IMR-90 (cell line): ENCODE measurements around the gene ZMYND10.

Experiments used
- BHLHE40 ChIP-seq: fragments of 150-350 bp; IDR thresholded peaks from 2 replicates; pipeline ENCODE4 v1.6.1; 2016; ENCODE audit warnings: mild to moderate bottlenecking, low read depth, low read length
- CEBPB ChIP-seq: IDR thresholded peaks from 2 replicates; pipeline ENCODE4 v1.6.1; 2012; ENCODE audit warnings: low read depth, low read length, improper control_type of control experiment
- CHD1 ChIP-seq: IDR thresholded peaks from 2 replicates; pipeline ENCODE4 v1.6.1; 2012; ENCODE audit warnings: low read depth, low read length, improper control_type of control experiment
- CTCF ChIP-seq: conservative IDR thresholded peaks from 2 replicates; pipeline ENCODE4 v1.5.1; 2012; ENCODE audit warnings: mild to moderate bottlenecking, low read depth, low read length, improper control_type of control experiment
- MAFK ChIP-seq: IDR thresholded peaks from 2 replicates; pipeline ENCODE4 v1.6.1; 2012; ENCODE audit warnings: low read depth, low read length, improper control_type of control experiment
- MAZ ChIP-seq: IDR thresholded peaks from 2 replicates; pipeline ENCODE4 v1.6.1; 2012; ENCODE audit warnings: low read depth, mild to moderate bottlenecking, low read length, improper control_type of control experiment, moderate library complexity, borderline replicate concordance
- POLR2A ChIP-seq: IDR thresholded peaks from 2 replicates; pipeline ENCODE4 v1.6.1; 2012; ENCODE audit warnings: mild to moderate bottlenecking, low read depth, low read length
- RAD21 ChIP-seq: IDR thresholded peaks from 2 replicates; pipeline ENCODE4 v1.6.1; 2012; ENCODE audit warnings: low read length, improper control_type of control experiment
- RCOR1 ChIP-seq: IDR thresholded peaks from 2 replicates; pipeline ENCODE4 v1.6.1; 2012; ENCODE audit warnings: mild to moderate bottlenecking, low read length, improper control_type of control experiment; ENCODE audit not compliant: insufficient replicate concordance
- RFX5 ChIP-seq: IDR thresholded peaks from 2 replicates; pipeline ENCODE4 v1.8.0; 2012; ENCODE audit warnings: low read depth, mild to moderate bottlenecking, low read length, moderate library complexity
- SMC3 ChIP-seq: fragments of 150-350 bp; IDR thresholded peaks from 2 replicates; pipeline ENCODE4 v1.6.1; 2016; ENCODE audit warnings: low read depth, mild to moderate bottlenecking, antibody characterized with exemption, low read length, moderate library complexity
- USF2 ChIP-seq: fragments of 150-350 bp; IDR thresholded peaks from 2 replicates; pipeline ENCODE4 v1.6.1; 2017; ENCODE audit warnings: mild to moderate bottlenecking, antibody characterized with exemption, low read length, low read depth

GRCh38 chr3:50296721-50297383 lies 48.7 kb downstream of the ZMYND10 start:
- TF ChIP-seq POLR2A (no peak), SMC3 (no peak), CTCF (no peak), MAZ (no peak), RFX5 (no peak), CHD1 (no peak), BHLHE40 (no peak), MAFK (no peak), USF2 (no peak), RCOR1 (no peak), RAD21 (no peak), CEBPB (no peak)
